HepG2 (cell line): ENCODE results near the gene SERPINB1. TPM values are rescaled to one million over a fixed set of nuclear protein-coding genes. Genes with fewer than 3 reads are reported as not detected.

Source experiments
- HMGA1 ChIP-seq: sonication (generic); formaldehyde crosslinking; conservative IDR thresholded peaks from 2 replicates; pipeline ENCODE4 v1.4.0; 2020; ENCODE audit warnings: missing genetic modification reagents
- HOXA3 ChIP-seq: sonication (generic); formaldehyde crosslinking; IDR thresholded peaks from 2 replicates; pipeline ENCODE4 v1.5.0; 2020; ENCODE audit warnings: missing genetic modification reagents
- NR2C2 ChIP-seq: sonication (generic); formaldehyde crosslinking; IDR thresholded peaks from 2 replicates; pipeline ENCODE4 v1.4.0; 2020; ENCODE audit warnings: missing genetic modification reagents, mild to moderate bottlenecking, moderate library complexity, borderline replicate concordance
- RFX1 ChIP-seq: fragments of 450-650 bp; IDR thresholded peaks from 2 replicates; pipeline ENCODE4 v1.6.1; 2017
- TARDBP ChIP-seq: sonication (generic); formaldehyde crosslinking; IDR thresholded peaks from 2 replicates; pipeline ENCODE4 v1.8.0; 2022; ENCODE audit warnings: mild to moderate bottlenecking, missing genetic modification reagents
- ZNF484 ChIP-seq: sonication (generic); formaldehyde crosslinking; IDR thresholded peaks from 2 replicates; pipeline ENCODE4 v1.5.1; 2020; ENCODE audit warnings: mild to moderate bottlenecking, low read depth, missing genetic modification reagents, borderline replicate concordance
- ZNF570 ChIP-seq: sonication (generic); formaldehyde crosslinking; IDR thresholded peaks from 2 replicates; pipeline ENCODE4 v1.4.0; 2020; ENCODE audit warnings: mild to moderate bottlenecking, missing genetic modification reagents, borderline replicate concordance
- ZNF788 ChIP-seq: sonication (generic); formaldehyde crosslinking; IDR thresholded peaks from 2 replicates; pipeline ENCODE4 v1.5.0; 2020; ENCODE audit warnings: mild to moderate bottlenecking, missing genetic modification reagents, borderline replicate concordance
- polyA plus RNA-seq, 8 experiments: library from polyadenylated mRNA; depleted of rRNA in 3 of 8; stranded (reverse) in 7 of 8; unstranded in 1 of 8; fragments of >200 nt; fragmentation: Illumina TruSeq in 4 of 8; extraction: Trizol in 4 of 8; gene quantifications; 2 replicates each; pipeline versions ENCODE4 v1.2.1 to v1.2.3, GENCODE V29; 2011 to 2016; ENCODE audit warnings: low read depth in 4 of 8, missing spikeins in 1 of 8, mixed read lengths in 1 of 8; ENCODE audit not compliant: insufficient read depth in 1 of 8
- total RNA-seq, 5 experiments: library from RNA; depleted of rRNA; stranded (reverse); fragments of >200 nt; fragmentation: Illumina TruSeq; extraction: Trizol; gene quantifications; 2 replicates each; pipeline ENCODE4 v1.2.3, GENCODE V29; 2016; ENCODE audit warnings: low read depth in 1 of 5
- TF ChIP-seq, protein P1 (sequence below): IDR thresholded peaks from 2 replicates; pipeline ENCODE4 v1.6.1; 2016
- TF ChIP-seq, protein P2 (sequence below): sonication (generic); formaldehyde crosslinking; IDR thresholded peaks from 2 replicates; pipeline ENCODE4 v1.5.0; 2020; ENCODE audit warnings: mild to moderate bottlenecking, missing genetic modification reagents
- TF ChIP-seq, protein P3 (sequence below): sonication (generic); formaldehyde crosslinking; IDR thresholded peaks from 2 replicates; pipeline ENCODE4 v1.4.0; 2020; ENCODE audit warnings: low read depth, mild to moderate bottlenecking, missing genetic modification reagents
- TF ChIP-seq, protein P4 (sequence below): sonication (generic); formaldehyde crosslinking; IDR thresholded peaks from 2 replicates; pipeline ENCODE4 v1.4.0; 2020; ENCODE audit warnings: missing genetic modification reagents
- TF ChIP-seq, protein P5 (sequence below): sonication (generic); formaldehyde crosslinking; IDR thresholded peaks from one replicate; pipeline ENCODE4 v1.5.1; 2020; ENCODE audit warnings: mild to moderate bottlenecking, missing genetic modification reagents; ENCODE audit errors: not compliant biosample characterization

SERPINB1 gene
- total and polyA plus RNA-seq, 2 of the 13 experiments (the other 11 are each of a cell fraction or from before 2014, with no cell fraction given): 41.4 to 60.5 TPM

DNA sequence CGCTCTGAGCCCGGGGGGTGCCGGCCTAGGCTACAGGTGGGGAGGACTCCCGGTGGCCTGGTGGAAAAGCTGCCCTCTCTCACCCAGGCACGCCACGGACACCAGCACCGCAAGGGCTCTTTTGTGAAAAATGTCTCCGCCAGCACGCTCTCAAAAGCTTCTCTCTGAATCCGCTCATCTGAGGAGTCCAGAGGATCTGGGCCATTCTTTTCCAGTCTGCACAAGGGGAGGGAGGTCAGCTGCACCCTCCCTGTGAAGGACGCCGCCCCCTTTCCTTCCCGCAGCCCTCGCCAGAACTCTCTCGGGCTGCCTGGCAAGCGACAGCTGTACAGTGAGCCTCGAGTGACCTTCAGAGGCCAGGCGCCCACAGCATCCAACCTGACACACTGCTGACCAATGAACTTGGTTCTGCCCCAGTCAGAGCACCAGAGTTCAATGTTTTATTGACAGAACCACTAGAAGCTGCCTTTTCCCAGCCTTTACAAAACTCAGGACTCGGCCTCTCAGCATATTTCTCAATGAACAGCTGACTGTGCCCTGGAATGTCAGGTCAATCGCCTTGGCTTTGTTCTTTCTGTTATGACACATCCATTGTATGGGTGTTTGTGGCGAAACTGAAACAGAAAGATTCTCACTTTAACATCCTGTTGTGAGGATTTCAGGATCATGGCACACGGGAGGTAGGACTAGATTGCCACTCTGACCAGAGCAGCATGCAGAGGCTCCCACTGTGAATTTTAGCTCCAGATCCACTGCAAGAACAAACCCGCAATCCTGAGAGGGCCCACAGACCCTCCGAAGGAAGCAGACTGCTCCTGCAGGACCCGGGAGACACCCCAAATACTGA, 34.8 kb upstream of the SERPINB1 start (continued):
- TF ChIP-seq ZNF788 (CRISPR knock-in tag) (peak; percentile 98; the same call in 1 of the 2 replicates), HOXA3 (CRISPR knock-in tag) (peak; percentile 96), ZNF484 (CRISPR knock-in tag) (no peak), RFX1 (no peak), TARDBP (CRISPR knock-in tag) (peak; percentile 99), HMGA1 (no peak), ZNF570 (0 out of 2 replicates have a peak, but pooled peaks have one; percentile 51), NR2C2 (CRISPR knock-in tag) (peak; percentile 93)
- TF ChIP-seq, protein P1, sequence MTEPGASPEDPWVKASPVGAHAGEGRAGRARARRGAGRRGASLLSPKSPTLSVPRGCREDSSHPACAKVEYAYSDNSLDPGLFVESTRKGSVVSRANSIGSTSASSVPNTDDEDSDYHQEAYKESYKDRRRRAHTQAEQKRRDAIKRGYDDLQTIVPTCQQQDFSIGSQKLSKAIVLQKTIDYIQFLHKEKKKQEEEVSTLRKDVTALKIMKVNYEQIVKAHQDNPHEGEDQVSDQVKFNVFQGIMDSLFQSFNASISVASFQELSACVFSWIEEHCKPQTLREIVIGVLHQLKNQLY (CRISPR knock-in tag): peak; percentile 90; the same call in 1 of the 2 replicates
- TF ChIP-seq, protein P2, sequence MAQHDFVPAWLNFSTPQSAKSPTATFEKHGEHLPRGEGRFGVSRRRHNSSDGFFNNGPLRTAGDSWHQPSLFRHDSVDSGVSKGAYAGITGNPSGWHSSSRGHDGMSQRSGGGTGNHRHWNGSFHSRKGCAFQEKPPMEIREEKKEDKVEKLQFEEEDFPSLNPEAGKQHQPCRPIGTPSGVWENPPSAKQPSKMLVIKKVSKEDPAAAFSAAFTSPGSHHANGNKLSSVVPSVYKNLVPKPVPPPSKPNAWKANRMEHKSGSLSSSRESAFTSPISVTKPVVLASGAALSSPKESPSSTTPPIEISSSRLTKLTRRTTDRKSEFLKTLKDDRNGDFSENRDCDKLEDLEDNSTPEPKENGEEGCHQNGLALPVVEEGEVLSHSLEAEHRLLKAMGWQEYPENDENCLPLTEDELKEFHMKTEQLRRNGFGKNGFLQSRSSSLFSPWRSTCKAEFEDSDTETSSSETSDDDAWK: no peak
- TF ChIP-seq, protein P3, sequence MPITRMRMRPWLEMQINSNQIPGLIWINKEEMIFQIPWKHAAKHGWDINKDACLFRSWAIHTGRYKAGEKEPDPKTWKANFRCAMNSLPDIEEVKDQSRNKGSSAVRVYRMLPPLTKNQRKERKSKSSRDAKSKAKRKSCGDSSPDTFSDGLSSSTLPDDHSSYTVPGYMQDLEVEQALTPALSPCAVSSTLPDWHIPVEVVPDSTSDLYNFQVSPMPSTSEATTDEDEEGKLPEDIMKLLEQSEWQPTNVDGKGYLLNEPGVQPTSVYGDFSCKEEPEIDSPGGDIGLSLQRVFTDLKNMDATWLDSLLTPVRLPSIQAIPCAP (CRISPR knock-in tag): peak; percentile 96; the same call in 1 of the 2 replicates
- TF ChIP-seq, protein P4, sequence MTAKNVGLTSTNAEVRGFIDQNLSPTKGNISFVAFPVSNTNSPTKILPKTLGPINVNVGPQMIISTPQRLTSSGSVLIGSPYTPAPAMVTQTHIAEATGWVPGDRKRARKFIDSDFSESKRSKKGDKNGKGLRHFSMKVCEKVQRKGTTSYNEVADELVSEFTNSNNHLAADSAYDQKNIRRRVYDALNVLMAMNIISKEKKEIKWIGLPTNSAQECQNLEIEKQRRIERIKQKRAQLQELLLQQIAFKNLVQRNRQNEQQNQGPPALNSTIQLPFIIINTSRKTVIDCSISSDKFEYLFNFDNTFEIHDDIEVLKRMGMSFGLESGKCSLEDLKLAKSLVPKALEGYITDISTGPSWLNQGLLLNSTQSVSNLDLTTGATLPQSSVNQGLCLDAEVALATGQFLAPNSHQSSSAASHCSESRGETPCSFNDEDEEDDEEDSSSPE (CRISPR knock-in tag): peak; percentile 80; the same call in 1 of the 2 replicates
- TF ChIP-seq, protein P5, sequence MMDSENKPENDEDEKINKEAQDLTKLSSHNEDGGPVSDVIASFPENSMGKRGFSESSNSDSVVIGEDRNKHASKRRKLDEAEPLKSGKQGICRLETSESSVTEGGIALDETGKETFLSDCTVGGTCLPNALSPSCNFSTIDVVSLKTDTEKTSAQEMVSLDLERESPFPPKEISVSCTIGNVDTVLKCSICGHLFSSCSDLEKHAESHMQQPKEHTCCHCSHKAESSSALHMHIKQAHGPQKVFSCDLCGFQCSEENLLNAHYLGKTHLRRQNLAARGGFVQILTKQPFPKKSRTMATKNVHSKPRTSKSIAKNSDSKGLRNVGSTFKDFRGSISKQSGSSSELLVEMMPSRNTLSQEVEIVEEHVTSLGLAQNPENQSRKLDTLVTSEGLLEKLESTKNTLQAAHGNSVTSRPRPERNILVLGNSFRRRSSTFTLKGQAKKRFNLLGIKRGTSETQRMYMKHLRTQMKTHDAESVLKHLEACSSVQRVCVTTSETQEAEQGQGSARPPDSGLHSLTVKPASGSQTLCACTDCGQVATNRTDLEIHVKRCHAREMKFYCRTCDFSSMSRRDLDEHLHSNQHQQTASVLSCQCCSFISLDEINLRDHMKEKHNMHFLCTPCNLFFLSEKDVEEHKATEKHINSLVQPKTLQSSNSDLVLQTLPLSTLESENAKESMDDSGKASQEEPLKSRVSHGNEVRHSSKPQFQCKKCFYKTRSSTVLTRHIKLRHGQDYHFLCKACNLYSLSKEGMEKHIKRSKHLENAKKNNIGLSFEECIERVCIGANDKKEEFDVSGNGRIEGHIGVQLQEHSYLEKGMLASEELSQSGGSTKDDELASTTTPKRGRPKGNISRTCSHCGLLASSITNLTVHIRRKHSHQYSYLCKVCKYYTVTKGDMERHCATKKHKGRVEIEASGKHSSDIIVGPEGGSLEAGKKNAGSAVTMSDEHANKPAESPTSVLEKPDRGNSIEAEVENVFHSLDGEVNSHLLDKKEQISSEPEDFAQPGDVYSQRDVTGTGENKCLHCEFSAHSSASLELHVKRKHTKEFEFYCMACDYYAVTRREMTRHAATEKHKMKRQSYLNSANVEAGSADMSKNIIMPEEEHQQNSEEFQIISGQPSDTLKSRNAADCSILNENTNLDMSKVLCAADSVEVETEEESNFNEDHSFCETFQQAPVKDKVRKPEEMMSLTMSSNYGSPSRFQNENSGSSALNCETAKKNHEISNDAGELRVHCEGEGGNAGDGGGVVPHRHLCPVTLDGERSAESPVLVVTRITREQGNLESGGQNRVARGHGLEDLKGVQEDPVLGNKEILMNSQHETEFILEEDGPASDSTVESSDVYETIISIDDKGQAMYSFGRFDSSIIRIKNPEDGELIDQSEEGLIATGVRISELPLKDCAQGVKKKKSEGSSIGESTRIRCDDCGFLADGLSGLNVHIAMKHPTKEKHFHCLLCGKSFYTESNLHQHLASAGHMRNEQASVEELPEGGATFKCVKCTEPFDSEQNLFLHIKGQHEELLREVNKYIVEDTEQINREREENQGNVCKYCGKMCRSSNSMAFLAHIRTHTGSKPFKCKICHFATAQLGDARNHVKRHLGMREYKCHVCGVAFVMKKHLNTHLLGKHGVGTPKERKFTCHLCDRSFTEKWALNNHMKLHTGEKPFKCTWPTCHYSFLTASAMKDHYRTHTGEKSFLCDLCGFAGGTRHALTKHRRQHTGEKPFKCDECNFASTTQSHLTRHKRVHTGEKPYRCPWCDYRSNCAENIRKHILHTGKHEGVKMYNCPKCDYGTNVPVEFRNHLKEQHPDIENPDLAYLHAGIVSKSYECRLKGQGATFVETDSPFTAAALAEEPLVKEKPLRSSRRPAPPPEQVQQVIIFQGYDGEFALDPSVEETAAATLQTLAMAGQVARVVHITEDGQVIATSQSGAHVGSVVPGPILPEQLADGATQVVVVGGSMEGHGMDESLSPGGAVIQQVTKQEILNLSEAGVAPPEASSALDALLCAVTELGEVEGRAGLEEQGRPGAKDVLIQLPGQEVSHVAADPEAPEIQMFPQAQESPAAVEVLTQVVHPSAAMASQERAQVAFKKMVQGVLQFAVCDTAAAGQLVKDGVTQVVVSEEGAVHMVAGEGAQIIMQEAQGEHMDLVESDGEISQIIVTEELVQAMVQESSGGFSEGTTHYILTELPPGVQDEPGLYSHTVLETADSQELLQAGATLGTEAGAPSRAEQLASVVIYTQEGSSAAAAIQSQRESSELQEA (CRISPR knock-in tag): peak; percentile 32
